Astrocyte of the spinal cord (primary cell): ENCODE measurements around the gene COQ2.
"Not testable (repeated sequence)": the region's sequence is repeated elsewhere in the genome, so short reads cannot be mapped to it uniquely, and the experiment has no call there.

Experiments
- DNase-seq: peaks from one replicate; pipeline ENCODE4 v3.0.0; 2011; ENCODE audit warnings: low read depth, low spot score
- H3K4me3 ChIP-seq: 2 replicates; pipeline ENCODE4 v1.5.1; 2011; ENCODE audit warnings: low read depth, mild to moderate bottlenecking, low read length, moderate library complexity
- in situ Hi-C: cut with HindIII; loops from 2 replicates; pipeline ENCODE4 v1.10.0; 2017; ENCODE audit warnings: low sequenced_read_pairs
- TF ChIP-seq, protein P1 (sequence below): IDR thresholded peaks from 2 replicates; pipeline ENCODE4 v1.5.1; 2012; ENCODE audit warnings: low read depth, mild to moderate bottlenecking, low read length, inconsistent platforms

The COQ2 gene, protein sequence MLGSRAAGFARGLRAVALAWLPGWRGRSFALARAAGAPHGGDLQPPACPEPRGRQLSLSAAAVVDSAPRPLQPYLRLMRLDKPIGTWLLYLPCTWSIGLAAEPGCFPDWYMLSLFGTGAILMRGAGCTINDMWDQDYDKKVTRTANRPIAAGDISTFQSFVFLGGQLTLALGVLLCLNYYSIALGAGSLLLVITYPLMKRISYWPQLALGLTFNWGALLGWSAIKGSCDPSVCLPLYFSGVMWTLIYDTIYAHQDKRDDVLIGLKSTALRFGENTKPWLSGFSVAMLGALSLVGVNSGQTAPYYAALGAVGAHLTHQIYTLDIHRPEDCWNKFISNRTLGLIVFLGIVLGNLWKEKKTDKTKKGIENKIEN

DNA sequence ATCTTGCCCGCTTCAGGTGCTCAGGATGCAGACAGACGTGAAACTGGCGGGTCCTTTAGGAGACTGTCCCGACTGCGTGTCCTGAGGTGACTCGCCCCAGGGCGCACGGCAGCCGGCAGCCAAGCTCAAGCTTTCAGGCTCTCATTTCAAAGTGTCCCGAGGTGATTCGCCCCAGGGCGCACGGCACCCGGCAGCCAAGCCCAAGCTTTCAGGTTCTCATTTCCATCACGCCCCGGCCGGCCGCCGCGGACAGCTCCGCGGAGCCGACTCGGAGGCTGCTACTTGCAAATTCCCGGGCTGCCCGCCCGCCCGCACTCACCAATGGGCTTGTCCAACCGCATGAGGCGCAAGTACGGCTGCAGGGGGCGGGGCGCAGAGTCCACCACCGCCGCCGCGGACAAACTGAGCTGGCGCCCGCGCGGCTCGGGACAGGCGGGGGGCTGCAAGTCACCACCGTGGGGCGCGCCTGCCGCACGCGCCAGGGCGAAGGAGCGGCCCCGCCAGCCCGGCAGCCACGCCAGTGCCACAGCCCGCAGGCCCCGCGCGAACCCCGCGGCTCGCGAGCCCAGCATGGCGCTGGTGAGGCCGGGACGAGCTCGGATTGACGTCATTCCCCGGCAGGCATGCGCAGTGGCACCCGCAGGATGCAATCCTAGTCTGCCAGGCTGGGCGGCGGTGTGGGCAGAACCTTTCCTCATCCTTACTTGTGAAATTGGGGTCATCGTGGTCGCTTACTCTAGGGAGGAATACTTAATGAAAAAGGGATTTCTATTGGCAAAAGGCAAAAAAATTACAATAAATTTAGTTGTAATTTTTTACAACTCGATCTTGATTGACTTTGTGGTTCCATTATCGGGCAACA, at the start of gene COQ2:
Gene COQ2 (minus strand): TSS at position 606 of the 862 bp plus-strand sequence. CDS start 34 bp downstream, at position 572.
- H3K4me3 ChIP-seq: peak within 1 kb of the TSS; percentile 55
- TF ChIP-seq, protein P1, sequence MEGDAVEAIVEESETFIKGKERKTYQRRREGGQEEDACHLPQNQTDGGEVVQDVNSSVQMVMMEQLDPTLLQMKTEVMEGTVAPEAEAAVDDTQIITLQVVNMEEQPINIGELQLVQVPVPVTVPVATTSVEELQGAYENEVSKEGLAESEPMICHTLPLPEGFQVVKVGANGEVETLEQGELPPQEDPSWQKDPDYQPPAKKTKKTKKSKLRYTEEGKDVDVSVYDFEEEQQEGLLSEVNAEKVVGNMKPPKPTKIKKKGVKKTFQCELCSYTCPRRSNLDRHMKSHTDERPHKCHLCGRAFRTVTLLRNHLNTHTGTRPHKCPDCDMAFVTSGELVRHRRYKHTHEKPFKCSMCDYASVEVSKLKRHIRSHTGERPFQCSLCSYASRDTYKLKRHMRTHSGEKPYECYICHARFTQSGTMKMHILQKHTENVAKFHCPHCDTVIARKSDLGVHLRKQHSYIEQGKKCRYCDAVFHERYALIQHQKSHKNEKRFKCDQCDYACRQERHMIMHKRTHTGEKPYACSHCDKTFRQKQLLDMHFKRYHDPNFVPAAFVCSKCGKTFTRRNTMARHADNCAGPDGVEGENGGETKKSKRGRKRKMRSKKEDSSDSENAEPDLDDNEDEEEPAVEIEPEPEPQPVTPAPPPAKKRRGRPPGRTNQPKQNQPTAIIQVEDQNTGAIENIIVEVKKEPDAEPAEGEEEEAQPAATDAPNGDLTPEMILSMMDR: no peak
- DNase-seq: peak; percentile 96
- in situ Hi-C loops: no loop called here

DNA sequence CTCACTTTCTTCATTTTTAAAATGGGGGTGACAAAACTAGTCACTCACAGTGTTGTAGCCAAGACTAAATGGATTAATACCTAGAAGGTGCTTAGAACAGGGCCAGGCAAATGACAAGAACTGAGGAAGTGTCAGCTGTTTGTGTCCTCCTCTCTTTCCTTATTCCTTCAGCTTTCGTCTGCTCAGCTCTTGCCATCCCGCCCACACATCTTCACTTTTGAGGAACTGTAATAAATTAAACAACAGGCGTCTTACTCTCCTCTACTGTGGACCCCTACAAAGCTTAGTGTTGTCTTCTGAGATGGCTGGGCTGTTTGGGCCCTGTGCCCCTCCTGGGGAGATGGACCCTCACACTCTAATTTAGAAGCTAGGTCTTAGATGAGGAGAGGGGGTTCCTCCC, 47.4 kb upstream of the COQ2 start:
- TF ChIP-seq, protein P1: no peak
- in situ Hi-C loops: no loop called here
- no peak for DNase-seq
- H3K4me3 ChIP-seq: no peak overlapping the region

DNA sequence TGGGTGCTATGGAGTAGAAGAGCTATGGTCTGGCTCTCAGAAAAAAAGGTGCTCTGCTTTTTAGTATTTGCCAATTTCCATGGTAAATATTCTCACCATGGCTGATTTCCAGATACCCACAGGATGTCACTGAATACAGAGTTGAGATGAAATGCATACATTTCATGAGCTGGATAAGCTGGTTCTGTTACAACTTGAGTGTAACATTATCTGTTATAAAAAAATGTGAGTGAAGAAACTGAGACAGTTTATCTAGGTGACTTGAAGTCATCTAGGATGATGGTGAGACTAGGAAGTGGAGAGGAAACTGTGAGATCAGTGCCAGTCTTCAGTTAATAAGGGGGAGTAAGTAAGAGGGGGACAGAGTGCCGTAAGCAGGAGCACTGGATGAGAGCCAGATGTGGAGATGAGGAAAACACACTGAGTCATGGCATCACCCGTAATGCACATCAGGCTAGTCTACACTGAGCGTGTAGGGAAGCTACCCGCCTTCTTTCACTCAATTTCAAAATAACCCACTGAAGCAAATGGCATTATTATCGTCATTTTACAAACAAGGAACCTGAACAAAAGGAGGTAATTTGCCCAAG, 45.0 kb upstream of the COQ2 start:
- TF ChIP-seq, protein P1: no peak
- DNase-seq: no peak
- no peak overlapping the region for H3K4me3 ChIP-seq
- in situ Hi-C loops: no loop called here

DNA sequence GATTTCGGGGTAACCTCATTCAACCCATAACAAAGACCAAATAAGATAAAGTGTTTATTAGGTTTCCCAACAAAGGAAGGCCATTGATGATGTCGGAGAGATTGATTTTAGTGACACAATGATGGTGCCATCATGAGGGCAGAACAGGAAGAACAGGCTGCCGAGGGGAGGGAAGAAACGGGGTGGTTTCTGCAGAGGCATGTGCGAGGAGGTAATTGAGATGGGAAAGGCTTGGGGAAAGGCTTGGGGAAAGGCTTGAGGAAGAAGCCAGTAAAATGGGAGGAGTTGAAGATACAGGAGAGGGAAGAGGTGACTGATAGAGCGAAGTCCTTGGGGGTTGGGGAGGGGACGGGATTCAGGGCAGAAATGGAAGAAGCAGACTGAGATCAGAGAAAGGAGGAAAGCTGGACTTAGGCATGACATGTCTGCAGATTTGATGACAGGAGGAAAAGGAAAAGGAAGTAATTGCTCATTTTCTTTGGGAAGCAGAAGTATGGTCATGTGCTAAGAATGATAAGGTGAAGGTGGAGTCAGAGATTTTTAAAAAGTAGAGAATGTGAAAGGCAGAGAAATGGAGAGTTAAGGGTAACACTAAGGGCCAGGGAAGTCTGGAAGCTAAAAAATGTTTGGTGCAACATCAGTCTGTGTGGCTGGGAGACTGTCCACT, 44.1 kb upstream of the COQ2 start:
- DNase-seq: no peak
- TF ChIP-seq, protein P1: peak; percentile 14
- H3K4me3 ChIP-seq: no peak overlapping the region
- in situ Hi-C loops: no loop called here

DNA sequence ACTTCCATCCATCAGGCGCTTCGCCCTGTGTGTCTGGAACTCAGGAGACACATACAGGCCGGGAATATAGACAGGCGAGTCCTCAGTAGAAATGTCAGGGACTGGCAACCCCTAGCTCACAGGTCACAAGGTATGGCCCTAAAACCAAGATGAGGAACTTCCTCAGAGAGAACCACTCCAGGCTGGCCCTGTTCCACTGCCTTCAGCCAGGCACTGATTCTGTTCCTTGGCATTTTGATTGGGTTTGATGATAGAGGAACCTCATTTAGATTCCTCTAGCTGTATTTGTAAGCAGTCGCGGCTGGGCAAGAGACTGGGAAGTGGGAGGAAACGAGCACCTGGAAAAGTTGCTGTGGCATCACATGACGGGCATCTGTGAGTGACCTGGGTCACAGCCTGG, 41.9 kb upstream of the COQ2 start:
- DNase-seq: no peak
- no peak overlapping the region for H3K4me3 ChIP-seq
- TF ChIP-seq, protein P1: no peak
- in situ Hi-C loops: no loop called here

DNA sequence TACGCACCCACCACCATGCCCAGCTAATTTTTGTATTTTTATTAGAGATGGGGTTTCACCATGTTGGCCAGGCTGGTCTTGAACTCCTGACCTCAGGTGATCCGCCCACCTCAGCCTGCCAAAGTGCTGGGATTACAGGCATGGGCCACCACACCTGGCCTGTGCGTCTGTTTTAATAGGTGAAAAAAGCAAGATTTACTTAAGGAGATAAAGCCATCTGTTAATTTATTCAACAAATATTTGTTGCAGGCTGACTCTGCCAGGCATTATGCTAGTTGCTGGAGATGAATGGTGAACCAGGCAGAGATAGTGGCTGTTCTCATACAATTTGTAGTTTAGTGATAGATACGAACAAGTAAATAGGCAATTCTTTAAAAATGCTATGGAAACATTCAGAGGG, 40.7 kb upstream of the COQ2 start:
- H3K4me3 ChIP-seq, in situ Hi-C loops, DNase-seq: not testable (repeated sequence)
